ENCODE data around the gene AGRP.
"Not testable (repeated sequence)": the region's sequence is repeated elsewhere in the genome, so short reads cannot be mapped to it uniquely, and the experiment has no call there.

The AGRP gene

DNA sequence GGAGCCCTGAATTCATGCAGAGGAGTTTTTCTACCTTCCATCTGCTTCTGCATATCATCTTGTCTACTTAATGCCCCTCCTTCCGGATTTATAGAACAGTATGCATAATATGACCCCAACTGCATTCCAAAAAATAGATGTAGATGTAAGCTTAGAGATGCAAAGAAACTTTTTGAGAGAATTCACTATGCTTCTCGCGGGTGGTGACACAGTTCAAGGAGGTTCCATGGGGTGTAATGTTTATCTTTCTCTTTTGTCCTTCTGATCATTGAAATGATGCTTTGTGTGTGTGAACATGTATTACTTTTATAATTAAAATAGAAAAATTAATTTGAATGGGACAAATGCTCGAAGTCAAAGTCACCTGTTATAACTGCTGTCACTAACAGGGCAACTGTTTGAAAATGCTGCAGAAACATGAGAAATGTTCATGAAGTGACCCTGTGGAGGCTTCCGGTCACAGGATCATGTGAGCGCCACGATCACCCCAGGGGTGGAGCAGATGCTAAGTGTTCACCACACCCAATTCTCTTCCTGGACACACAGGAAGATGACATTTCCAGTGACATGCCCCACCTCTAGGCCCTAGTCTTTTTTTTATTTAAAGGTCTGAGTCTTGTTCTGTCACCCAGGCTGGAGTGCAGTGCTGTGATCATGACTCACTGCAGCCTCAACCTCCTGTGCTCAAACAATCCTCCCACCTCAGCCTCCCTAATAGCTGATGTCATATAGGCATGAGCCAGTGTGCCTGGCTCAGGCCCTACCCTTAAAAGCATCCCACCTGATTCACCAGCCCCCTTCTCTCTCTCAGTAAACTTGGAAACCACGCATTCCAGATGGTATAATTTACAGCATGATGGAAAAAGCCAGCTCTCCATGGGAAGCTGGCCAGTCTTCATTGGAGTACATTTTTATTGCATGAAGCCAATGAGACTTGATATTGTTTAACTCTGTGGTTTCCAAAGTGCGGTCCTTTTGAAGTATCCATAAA is 21.0 kb upstream of the AGRP start:
- DNase-seq (ENCODE audit: low spot score): no peak

DNA sequence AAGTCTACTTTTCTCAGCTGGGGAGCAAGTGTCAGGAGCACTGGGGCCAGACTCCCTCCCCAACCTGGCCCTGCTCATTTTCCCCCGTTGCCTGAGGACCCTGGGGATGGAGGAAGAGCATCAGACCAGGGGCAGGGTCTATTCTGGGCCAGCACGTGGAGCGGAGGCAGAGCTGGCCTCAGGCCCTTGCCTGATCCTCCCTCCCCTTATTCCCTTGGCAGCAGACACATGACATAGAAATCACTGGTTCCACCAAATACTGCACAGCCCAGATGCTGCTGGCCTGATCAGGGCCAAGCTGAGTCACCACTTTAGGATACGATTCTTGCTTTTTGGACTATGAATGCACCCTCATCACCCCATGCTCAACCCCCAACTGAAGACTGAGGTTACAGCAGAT is 15.8 kb upstream of the AGRP start:
- DNase-seq (ENCODE audit: low spot score): no peak

GRCh38 chr16:67490335-67491096 is 7.2 kb upstream of the AGRP start:
- no peak for DNase-seq (ENCODE audit: low spot score)

DNA sequence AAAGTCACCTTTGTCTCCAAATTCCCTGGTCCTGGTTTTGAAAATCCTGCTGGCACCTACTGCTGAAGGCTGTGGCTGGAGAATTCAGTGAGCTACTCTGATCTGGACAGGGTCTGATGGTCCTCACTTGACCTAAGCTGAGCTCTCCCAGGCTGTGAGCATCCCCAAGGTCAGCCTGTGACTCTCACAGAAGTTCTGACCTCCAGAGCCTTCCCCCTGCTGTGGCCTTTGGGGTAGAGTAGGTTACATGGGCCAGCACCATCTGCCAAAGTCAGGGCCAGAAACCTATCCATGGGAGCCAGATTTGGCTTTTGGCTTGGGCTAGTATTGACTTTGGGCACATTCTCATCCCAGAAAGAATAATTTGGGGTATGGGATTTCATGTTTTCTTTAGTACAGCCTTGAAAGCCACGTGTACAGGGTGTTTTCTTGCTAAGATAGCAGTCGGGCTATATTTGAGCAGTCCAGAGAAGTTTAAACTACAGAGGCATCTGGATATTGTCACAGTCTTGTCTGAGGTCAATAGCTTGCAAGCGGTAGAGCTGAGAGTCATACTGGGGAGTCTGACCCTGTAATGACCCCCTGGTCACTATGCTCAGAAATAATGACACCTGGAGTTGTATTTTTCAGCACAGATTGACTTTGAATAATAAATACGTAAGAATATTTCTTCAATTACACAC is 6.2 kb upstream of the AGRP start:
- DNase-seq (ENCODE audit: low spot score): no peak

DNA sequence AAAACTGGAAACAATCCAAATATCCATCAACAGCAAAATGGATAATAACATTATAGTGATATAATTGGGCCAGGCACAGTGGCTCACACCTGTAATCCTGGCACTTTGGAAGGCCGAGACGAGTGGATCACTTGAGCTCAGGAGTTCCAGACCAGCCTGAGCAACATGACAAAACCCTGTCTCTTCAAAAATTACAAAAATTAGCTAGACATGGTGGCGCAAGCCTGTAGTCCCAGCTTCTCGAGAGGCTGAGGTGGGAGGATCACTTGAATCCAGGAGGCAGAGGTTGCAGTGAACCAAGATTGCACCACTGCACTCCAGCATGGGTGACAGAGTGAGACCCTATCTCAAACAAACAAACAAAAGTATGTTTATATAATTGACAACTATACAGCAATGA is 4.2 kb upstream of the AGRP start:
- not testable (repeated sequence) for DNase-seq (ENCODE audit: low spot score)

- DNase-seq (ENCODE audit: low spot score): no peak
Measured at GRCh38 chr16:67486805-67487204, 3.5 kb upstream of the AGRP start.

- DNase-seq (ENCODE audit: low spot score): no peak
Measured at GRCh38 chr16:67483731-67484525, 581 bp upstream of the AGRP start.

GRCh38 chr16:67482233-67482924 is 968 bp downstream of the AGRP start:
- DNase-seq (ENCODE audit: low spot score): no peak

GRCh38 chr16:67481561-67482232 is 1.6 kb downstream of the AGRP start:
- no peak for DNase-seq (ENCODE audit: low spot score)

DNA sequence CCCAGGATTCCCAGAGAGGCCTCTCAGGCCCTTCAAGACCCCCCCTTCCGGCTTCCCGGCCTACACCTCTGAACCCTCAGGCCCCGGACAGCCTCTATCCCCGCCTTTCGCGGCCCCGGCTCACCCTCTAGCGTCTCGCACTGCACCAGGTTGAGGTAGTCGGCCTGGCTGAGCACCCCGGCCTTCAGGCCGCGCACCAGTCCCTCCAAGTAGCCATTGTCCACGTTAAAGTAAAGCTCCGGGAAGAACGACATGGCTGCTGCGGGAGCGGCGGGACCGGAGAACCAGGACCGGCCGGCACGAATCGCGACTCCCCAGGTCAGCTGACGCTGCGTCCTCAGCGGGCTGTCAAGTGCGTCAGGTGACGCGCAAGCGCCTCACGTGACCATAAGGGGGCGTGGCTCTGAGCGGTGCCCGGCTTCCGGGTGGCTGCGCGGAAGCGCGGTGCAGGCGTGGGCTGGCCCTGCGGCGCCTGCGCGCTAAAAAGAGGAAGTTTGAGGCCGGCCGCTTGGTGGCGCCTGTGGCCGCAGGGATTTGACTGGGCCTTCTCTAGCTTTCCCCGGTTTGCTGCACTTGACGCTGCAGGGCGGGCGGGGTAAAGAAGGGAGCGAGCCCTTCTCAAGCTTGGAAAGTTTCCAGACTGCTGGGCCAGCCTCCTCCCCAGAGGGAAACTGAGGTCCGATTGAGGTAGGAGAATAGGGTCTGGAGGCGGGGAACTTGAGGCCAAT is 2.4 kb downstream of the AGRP start, which contains the start of gene ATP6V0D1:
Gene ATP6V0D1, minus strand, starts transcription at position 325 of the 728 bp plus-strand sequence. Its CDS starts 71 bp downstream, at position 254.
- DNase-seq (ENCODE audit: low spot score): peak; percentile 99

DNA sequence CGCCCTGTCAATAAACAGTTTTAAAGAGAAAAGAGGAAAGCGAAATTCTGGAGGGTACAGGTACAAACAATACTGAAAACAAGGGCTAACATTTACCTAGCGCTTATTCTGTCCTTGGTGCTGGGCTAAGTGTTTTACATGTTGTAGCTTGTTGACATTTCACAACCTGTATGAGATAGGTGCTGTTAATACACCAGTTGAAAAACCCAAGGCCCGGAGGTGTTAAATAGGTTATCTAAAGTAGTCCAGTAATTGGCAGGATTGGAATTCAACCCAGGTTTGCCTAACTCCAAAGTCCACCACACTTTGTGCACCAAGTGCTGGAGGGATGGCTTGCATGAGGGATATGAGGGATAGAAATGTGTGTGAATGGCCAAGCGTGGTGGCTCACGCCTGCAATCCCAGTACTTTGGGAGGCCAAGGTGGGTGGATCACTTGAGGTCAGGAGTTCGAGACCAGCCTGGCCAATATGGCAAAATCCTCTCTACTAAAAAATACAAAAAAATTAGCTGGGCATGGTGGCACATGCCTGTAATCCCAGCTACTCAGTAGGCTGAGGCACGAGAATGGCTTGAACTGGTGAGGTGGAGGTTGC is 5.3 kb downstream of the AGRP start:
- no peak for DNase-seq (ENCODE audit: low spot score)

- no peak for DNase-seq (ENCODE audit: low spot score)
Measured at GRCh38 chr16:67474551-67475455, 8.5 kb downstream of the AGRP start.

DNA sequence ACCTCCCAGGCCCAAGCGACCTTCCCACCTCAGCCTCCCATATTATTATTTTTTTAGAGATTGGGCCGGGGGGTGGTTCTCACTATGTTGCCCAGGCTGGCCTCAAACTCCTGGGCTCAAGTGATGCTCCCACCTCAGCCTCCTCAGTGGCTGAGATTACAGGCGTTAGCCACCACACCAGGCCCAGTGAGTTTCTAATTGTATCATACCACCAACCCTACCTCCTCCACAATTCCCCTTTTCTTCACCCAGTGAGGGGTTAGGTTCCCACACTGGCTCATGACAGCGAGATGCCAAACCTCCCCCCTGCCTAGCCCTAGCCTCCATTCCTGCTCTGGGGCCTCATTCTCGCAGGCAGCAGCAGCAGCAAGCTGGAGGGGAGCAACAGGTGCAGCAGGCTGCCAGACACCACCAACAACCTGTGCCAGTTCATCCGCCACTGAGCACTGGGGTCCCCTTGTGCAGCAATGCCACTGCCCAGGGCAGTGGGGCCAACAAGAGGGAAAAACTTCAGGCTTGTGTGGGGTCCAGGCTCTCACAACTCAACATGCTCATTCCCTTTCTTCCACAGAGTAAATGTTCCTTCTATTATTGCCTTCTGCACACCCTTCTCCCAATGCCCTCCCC is 11.5 kb downstream of the AGRP start:
- no peak for DNase-seq (ENCODE audit: low spot score)

DNA sequence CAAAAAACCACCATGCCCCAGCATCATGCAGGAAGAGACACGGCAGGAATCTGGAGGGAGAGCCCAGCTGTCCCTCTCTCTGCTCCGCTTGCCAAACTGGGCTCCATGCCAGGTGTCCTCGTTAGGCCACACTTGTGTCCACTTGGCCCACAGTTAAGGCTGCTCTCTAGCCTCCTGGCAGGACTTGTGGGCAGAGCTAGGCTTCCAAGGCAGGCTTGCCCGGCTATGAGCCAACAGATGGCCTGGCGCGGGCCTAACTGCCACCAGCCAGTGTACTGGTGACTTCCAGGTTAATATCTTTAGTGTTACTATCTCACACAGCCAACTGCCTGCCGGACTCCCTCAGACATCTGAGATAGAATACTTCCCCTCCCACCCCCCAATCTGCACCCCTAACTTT is 13.0 kb downstream of the AGRP start:
- no peak for DNase-seq (ENCODE audit: low spot score)

GRCh38 chr16:67468731-67469130 is 14.6 kb downstream of the AGRP start:
- no peak for DNase-seq (ENCODE audit: low spot score)

DNA sequence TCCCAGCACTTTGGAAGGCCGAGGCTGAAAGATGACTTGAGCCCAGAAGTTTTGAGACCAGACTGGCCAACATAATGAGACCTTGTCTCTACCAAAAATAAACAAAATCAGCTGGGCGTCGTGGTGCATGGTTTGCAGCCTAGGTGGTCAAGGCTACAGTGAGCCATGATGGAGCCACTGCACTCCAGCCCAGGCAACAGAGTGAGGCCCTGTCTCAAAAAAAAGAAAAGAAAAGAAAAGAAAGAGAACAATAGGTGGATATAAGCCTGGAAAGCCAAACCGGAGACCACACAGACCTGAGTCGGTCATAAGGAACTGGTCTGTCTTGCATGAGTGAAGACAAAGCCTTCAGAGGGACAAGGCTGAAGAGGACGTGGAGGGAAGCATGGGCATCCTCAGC is 16.8 kb downstream of the AGRP start:
- DNase-seq (ENCODE audit: low spot score): no peak

GRCh38 chr16:67464565-67464964 is 18.8 kb downstream of the AGRP start:
- DNase-seq (ENCODE audit: low spot score): no peak

DNA sequence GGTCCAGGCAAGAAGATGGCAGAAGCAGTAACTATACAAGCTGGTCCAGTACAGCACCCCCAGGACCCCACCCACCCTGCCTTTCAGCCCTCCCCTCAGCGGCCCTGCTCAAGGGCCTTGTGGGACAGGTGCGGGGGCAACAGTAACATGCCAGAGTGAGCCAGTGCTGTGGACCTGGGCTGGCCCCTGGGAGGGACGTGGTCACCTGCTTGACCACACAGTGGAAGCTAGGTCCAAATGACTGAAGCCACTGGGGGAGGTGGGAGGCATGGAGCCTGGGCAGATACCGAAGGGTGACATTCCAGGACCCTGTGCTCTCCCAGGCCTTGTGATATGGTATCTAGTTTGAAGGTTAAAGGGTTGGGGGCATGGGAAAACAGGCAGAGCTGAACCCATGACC is 19.7 kb downstream of the AGRP start:
- DNase-seq (ENCODE audit: low spot score): no peak

All from iPS-NIHi11 (cell line).